Astrocyte of the cerebellum (primary cell): ENCODE measurements around the gene CACNG4.

Experiments used
- DNase-seq: peaks from one replicate; pipeline ENCODE4 v3.0.0-alpha.2; 2011; ENCODE audit warnings: low read depth
- H3K4me3 ChIP-seq: 2 replicates; pipeline ENCODE4 v1.5.1; 2011; ENCODE audit warnings: mild to moderate bottlenecking, low read depth, low read length, moderate library complexity
- in situ Hi-C: cut with HindIII; loops from 2 replicates; pipeline ENCODE4 v1.10.0; 2017; ENCODE audit warnings: low sequenced_read_pairs
- TF ChIP-seq, protein P1 (sequence below): IDR thresholded peaks from 2 replicates; pipeline ENCODE4 v1.5.1; 2012; ENCODE audit warnings: low read length, low read depth, moderate library complexity, mild to moderate bottlenecking; ENCODE audit errors: missing control alignments

Gene CACNG4

DNA sequence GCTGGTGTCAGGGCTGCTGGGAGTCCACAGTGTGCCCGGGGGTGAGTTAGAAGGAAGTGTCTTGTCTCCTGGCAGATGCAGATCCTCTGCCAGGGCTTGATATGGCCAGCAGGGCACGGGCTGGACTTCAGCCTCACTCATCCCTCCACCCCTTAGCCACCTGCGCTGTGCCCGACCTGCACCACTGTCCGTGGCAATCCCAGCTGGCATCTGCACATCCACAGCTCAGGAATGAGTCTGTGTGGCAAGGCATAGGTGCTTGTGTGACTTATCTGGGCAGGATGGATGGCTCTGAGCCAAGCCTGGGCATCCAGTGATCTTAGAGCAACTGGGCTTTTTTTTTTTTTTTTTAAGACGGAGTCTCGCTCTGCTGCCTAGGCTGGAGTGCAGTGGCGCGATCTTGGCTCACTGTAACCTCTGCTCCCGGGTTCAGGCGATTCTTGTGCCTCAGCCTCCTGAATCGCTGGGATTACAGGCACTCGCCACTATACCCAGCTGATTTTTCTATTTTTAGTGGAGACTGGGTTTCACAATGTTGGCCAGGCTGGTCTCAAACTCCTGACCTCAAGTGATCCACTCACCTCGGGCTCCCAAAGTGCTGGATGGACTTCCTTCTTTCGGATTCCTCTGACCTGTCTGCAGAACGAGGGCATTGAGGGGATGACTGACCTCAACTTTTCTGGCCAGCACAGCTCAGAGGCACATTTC is 57.4 kb downstream of the CACNG4 start:
- TF ChIP-seq, protein P1, sequence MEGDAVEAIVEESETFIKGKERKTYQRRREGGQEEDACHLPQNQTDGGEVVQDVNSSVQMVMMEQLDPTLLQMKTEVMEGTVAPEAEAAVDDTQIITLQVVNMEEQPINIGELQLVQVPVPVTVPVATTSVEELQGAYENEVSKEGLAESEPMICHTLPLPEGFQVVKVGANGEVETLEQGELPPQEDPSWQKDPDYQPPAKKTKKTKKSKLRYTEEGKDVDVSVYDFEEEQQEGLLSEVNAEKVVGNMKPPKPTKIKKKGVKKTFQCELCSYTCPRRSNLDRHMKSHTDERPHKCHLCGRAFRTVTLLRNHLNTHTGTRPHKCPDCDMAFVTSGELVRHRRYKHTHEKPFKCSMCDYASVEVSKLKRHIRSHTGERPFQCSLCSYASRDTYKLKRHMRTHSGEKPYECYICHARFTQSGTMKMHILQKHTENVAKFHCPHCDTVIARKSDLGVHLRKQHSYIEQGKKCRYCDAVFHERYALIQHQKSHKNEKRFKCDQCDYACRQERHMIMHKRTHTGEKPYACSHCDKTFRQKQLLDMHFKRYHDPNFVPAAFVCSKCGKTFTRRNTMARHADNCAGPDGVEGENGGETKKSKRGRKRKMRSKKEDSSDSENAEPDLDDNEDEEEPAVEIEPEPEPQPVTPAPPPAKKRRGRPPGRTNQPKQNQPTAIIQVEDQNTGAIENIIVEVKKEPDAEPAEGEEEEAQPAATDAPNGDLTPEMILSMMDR: no peak
- no peak for DNase-seq
- no peak overlapping the region for H3K4me3 ChIP-seq
- in situ Hi-C loops: no loop called here

DNA sequence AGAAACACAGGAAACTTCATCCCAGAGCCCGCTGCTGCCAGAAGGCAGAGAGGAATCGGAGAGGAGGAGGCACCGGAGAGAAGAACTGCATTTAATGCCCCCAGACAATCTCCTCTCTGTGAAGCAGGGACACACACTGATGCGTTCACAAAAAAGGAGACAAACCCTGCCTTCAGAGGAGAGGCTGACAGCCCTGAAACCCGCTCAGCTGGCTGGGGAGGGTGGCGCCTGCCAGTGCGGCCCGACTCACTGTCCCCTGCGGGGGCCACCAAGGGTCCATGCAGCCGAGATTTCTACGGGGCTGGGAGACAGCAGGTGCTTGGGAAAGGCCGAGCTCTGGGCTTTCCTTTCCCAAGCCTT is 57.9 kb downstream of the CACNG4 start:
- in situ Hi-C loops: no loop called here
- H3K4me3 ChIP-seq: no peak overlapping the region
- TF ChIP-seq, protein P1: no peak
- DNase-seq: no peak

DNA sequence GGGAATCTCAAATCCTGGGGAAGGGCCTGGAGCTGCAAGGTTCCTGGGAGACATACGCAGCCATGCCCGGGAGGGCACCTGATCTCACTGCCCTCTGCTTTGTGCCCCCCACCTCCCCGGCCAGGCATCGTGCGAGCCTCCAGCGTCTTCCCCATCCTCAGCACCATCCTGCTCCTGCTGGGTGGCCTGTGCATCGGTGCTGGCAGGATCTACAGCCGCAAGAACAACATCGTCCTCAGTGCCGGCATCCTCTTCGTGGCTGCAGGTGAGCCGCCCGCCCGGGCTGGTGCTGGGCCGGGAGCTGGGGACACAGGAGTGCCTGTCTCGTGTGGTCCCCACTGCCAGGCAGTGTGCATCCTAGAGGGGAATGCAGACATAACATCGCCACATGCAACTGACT is 60.2 kb downstream of the CACNG4 start:
- DNase-seq: no peak
- in situ Hi-C loops: no loop called here
- H3K4me3 ChIP-seq: no peak overlapping the region
- TF ChIP-seq, protein P1: no peak

DNA sequence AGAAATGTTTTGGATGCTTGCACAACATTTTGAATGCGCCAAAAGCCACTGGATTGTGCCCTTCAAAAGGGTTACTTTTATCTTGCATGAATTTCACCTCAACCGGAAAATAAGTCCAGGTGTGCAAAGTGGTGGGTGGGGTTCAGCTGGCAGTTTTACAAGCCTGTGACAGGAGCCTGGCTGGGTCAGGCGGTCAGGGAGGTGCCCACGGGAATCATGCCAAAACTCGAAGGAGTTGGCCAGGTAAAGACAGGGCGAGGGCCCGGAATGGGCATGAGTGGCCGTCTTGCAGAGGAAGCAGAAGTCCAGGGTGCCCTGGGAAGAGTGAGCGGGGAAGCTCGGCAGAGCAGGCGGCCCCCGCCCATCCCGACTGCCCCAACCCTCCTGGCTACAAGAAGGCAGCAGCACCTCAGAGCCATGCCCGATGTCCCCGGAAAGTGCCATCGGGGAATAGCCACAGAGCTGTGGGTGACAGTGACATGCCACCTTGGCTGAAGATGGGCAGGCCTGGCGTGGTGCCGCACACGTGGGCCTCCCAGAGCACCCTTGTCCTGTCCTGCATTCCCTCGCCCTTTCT is 60.8 kb downstream of the CACNG4 start:
- TF ChIP-seq, protein P1: no peak
- in situ Hi-C loops: no loop called here
- no peak overlapping the region for H3K4me3 ChIP-seq
- DNase-seq: no peak

DNA sequence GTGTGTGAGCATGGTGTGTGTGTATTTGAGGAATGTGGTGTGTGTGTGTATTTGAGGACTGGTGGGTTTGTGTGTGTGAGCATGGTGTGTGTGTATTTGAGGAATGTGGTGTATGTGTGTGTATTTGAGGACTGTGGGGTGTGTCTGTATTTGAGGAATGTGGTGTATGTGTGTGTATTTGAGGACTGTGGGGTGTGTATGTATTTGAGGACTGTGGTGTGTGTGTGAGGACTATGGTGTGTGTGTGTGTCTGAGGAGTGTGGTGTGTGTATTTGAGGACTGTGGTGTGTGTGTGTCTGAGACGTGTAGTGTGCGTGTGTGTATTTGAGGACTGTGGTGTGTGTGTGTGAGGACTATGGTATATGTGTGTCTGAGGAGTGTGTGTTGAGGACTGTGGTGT is 61.8 kb downstream of the CACNG4 start:
- in situ Hi-C loops: no loop called here
- no peak overlapping the region for H3K4me3 ChIP-seq
- TF ChIP-seq, protein P1: no peak
- DNase-seq: no peak

DNA sequence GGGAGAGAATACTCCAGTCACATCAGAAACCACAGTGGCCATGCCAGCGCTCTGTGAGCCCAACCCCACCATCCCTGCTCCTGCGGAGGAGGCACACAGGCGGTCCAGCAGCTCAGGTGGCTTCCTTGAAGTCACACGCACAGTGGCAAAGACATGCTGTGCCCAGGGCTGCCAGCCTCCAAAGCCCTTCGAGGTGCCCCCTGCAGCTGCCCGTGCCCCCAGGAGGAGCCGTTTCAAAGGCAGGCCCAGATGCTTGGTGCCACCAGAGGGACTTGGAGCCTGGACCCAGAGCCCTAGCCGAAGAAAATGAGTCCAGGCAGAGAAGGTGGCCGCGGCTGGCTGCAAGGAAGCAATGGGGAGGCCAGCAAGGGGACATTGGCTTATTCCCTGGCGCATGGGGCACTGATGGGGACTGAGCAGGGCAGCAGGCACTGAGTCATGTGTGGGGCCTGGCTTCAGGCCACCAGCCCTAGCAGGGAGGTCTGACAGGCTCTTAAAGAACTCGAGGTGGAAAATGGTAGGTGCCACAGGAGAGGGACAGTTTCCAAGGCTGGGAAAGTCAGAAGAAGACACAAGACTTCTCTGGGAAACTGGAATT is 62.6 kb downstream of the CACNG4 start:
- DNase-seq: no peak
- TF ChIP-seq, protein P1: no peak
- in situ Hi-C loops: no loop called here
- no peak overlapping the region for H3K4me3 ChIP-seq
